Measurements from ENCODE around the gene PHTF2.

The PHTF2 gene

DNA sequence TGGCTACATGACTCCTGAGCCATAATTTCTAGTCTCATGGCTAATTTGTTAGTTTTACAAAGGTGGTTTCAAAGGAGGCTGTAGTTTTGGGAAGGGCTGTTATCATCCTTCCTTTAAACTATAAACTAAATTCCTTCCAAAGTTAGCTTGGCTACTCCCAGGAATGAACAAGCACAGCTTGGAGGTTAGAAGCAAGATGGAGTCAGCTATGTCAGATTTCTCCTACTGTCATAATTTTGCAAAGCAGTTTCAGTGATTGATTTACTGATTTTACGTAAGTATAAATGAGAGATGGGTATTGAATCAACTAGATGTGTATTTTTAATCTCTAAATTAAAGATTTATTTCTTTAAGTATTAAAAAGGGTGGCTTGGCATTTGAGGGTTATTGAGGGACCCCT, 79.9 kb downstream of the PHTF2 start:
- no peak overlapping the region for H3K4me3 ChIP-seq (ENCODE audit: low read depth, low read length)
- no peak overlapping the region for H3K27ac ChIP-seq (ENCODE audit: low read depth, low read length)
- no peaks in the 10 kb centered on the region for H3K4me1 ChIP-seq (ENCODE audit: control insufficient read depth, insufficient read depth, low read length)
- H3K27me3 ChIP-seq (ENCODE audit: control insufficient read depth, insufficient read depth, low read length) = no peaks in the 10 kb centered on the region
- H3K36me3 ChIP-seq (ENCODE audit: control insufficient read depth, insufficient read depth, low read length) = no peaks in the 10 kb centered on the region
- no peak overlapping the region for H3K9ac ChIP-seq (ENCODE audit: low read depth, low read length)
- no peaks in the 10 kb centered on the region for H3K9me3 ChIP-seq (ENCODE audit: control insufficient read depth, insufficient read depth, low read length)

- H3K9ac ChIP-seq (ENCODE audit: low read depth, low read length) = no peak overlapping the region
- H3K4me3 ChIP-seq (ENCODE audit: low read depth, low read length) = no peak overlapping the region
- H3K27me3 ChIP-seq (ENCODE audit: control insufficient read depth, insufficient read depth, low read length) = no peaks in the 10 kb centered on the region
- no peaks in the 10 kb centered on the region for H3K9me3 ChIP-seq (ENCODE audit: control insufficient read depth, insufficient read depth, low read length)
- no peak overlapping the region for H3K27ac ChIP-seq (ENCODE audit: low read depth, low read length)
- no peaks in the 10 kb centered on the region for H3K36me3 ChIP-seq (ENCODE audit: control insufficient read depth, insufficient read depth, low read length)
- no peaks in the 10 kb centered on the region for H3K4me1 ChIP-seq (ENCODE audit: control insufficient read depth, insufficient read depth, low read length)
Measured at GRCh38 chr7:77879272-77879671, 80.7 kb downstream of the PHTF2 start.

GRCh38 chr7:77881871-77882270, 83.3 kb downstream of the PHTF2 start:
- H3K27ac ChIP-seq (ENCODE audit: low read depth, low read length) = no peak overlapping the region
- H3K9me3 ChIP-seq (ENCODE audit: control insufficient read depth, insufficient read depth, low read length) = no peaks in the 10 kb centered on the region
- H3K27me3 ChIP-seq (ENCODE audit: control insufficient read depth, insufficient read depth, low read length) = no peaks in the 10 kb centered on the region
- H3K4me3 ChIP-seq (ENCODE audit: low read depth, low read length) = no peak overlapping the region
- no peak overlapping the region for H3K9ac ChIP-seq (ENCODE audit: low read depth, low read length)
- no peaks in the 10 kb centered on the region for H3K36me3 ChIP-seq (ENCODE audit: control insufficient read depth, insufficient read depth, low read length)
- H3K4me1 ChIP-seq (ENCODE audit: control insufficient read depth, insufficient read depth, low read length) = no peaks in the 10 kb centered on the region

DNA sequence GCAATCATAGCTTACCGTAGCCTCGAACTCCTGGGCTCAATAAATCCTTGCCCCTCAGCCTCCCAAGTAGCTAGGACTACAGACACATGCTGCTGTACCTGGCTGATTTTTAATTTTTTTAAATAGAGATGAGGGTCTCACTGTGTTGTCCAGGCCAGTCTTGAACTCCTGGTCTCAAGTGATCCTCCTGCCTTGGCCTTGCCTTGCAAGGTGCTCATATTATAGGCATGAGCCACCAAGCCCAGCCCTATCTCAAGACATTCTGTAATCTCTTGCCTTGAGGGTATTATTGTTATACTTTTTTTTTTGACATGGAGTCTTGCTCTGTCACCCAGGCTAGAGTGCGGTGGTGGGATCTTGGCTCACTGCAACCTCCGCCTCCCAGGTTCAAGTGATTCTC, 86.6 kb downstream of the PHTF2 start:
- no peaks in the 10 kb centered on the region for H3K9me3 ChIP-seq (ENCODE audit: control insufficient read depth, insufficient read depth, low read length)
- no peaks in the 10 kb centered on the region for H3K36me3 ChIP-seq (ENCODE audit: control insufficient read depth, insufficient read depth, low read length)
- H3K27ac ChIP-seq (ENCODE audit: low read depth, low read length) = no peak overlapping the region
- no peak overlapping the region for H3K9ac ChIP-seq (ENCODE audit: low read depth, low read length)
- H3K4me1 ChIP-seq (ENCODE audit: control insufficient read depth, insufficient read depth, low read length) = no peaks in the 10 kb centered on the region
- no peak overlapping the region for H3K4me3 ChIP-seq (ENCODE audit: low read depth, low read length)
- no peaks in the 10 kb centered on the region for H3K27me3 ChIP-seq (ENCODE audit: control insufficient read depth, insufficient read depth, low read length)

DNA sequence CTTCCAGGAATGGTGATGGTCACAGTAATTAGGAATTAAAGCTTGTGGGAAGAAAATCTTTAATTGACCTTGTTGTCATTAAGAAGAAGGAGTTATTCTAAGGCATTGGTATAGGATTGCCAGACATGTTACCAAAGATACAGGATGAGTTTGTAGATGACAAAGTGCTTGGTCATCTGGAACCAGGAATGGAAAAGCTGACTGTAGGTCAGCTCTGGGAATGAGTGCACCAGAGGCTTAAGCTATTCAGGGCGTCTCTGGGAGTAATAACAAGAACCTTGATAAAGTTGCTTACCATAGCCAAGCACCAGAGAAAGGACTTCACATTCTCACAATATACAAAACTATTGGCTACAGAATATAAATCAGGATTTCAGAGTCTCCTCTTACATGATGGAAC, 89.0 kb downstream of the PHTF2 start:
- Histone ChIP-seq H3K4me3 (ENCODE audit: low read depth, low read length) (no peak overlapping the region), H3K9me3 (ENCODE audit: control insufficient read depth, insufficient read depth, low read length) (no peaks in the 10 kb centered on the region), H3K36me3 (ENCODE audit: control insufficient read depth, insufficient read depth, low read length) (no peaks in the 10 kb centered on the region), H3K4me1 (ENCODE audit: control insufficient read depth, insufficient read depth, low read length) (no peaks in the 10 kb centered on the region), H3K27me3 (ENCODE audit: control insufficient read depth, insufficient read depth, low read length) (no peaks in the 10 kb centered on the region), H3K9ac (ENCODE audit: low read depth, low read length) (no peak overlapping the region), H3K27ac (ENCODE audit: low read depth, low read length) (no peak overlapping the region)

DNA sequence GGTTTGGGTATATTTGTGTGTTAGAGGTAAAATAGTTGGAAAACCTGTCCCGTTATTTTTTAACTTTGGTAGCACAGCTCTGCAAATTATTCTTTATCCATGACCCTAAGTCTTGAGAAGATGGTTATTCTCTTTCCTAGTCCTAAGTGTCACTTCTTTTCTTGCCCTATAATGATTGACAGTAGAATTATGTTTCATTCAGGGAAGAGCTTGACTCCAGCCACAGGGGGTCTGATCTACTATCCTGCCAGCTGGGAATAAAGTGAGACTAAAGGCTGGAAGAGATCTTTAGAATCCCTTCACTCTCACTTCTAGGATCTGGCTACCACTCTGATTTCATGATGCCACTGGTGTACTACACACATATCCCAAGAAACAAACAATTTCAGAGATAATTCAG, 90.4 kb downstream of the PHTF2 start:
- Histone ChIP-seq H3K4me3 (ENCODE audit: low read depth, low read length) (no peak overlapping the region), H3K36me3 (ENCODE audit: control insufficient read depth, insufficient read depth, low read length) (no peaks in the 10 kb centered on the region), H3K27ac (ENCODE audit: low read depth, low read length) (no peak overlapping the region)

DNA sequence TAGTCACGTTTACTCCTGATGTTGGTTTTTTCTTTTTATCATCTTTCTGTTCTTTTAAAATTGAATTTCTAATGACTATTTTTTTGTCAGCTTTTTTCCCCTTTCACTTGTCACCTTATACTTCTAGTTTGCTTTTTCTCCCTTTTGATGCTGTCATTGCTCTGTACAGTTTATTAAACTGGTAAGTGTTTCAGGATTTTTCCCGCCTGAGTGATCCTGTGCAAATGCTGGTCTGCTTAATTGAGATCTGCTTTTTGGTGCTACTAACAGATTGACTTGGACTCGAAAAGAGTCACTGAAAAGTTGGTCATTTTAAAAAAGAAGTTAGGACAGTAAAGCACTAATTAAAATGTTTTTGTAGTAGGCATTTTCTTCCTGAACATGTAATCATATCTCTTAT, 95.2 kb downstream of the PHTF2 start:
- H3K4me3 ChIP-seq (ENCODE audit: low read depth, low read length) = no peak overlapping the region
- H3K9ac ChIP-seq (ENCODE audit: low read depth, low read length) = no peak overlapping the region
- H3K9me3 ChIP-seq (ENCODE audit: control insufficient read depth, insufficient read depth, low read length) = no peaks in the 10 kb centered on the region
- H3K36me3 ChIP-seq (ENCODE audit: control insufficient read depth, insufficient read depth, low read length) = no peaks in the 10 kb centered on the region
- H3K27ac ChIP-seq (ENCODE audit: low read depth, low read length) = no peak overlapping the region
- H3K4me1 ChIP-seq (ENCODE audit: control insufficient read depth, insufficient read depth, low read length) = no peaks in the 10 kb centered on the region
- no peaks in the 10 kb centered on the region for H3K27me3 ChIP-seq (ENCODE audit: control insufficient read depth, insufficient read depth, low read length)

More for the DNA sequence above, 90.4 kb downstream of the PHTF2 start:
- Histone ChIP-seq H3K4me1 (ENCODE audit: control insufficient read depth, insufficient read depth, low read length) (no peaks in the 10 kb centered on the region), H3K9ac (ENCODE audit: low read depth, low read length) (no peak overlapping the region), H3K27me3 (ENCODE audit: control insufficient read depth, insufficient read depth, low read length) (no peaks in the 10 kb centered on the region), H3K9me3 (ENCODE audit: control insufficient read depth, insufficient read depth, low read length) (no peaks in the 10 kb centered on the region)

DNA sequence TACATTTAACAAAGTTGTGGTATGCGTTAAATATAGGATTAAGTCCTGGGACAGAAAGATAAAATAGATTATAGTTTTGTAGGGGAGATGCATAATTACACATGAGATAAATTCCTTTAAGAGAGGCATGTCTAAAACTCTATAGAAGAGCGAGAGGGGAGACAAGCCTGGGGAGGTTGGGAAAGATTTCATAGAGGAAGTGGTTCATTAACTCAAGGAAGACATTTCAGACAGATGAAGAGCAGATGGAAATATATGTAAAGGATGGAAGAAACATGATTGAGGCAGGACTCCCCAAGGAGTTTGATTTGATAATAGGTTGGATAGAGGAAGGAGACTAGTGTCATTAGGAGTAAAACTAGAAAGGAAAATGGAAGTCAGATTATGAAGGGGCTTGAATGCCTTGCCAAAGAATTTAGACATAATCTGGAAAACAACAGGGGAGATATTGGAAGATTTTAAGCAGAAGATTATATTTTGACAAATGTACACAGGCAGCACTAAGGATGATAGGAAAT, 96.1 kb downstream of the PHTF2 start:
- Histone ChIP-seq H3K27me3 (ENCODE audit: control insufficient read depth, insufficient read depth, low read length) (no peaks in the 10 kb centered on the region), H3K9ac (ENCODE audit: low read depth, low read length) (no peak overlapping the region), H3K9me3 (ENCODE audit: control insufficient read depth, insufficient read depth, low read length) (no peaks in the 10 kb centered on the region), H3K36me3 (ENCODE audit: control insufficient read depth, insufficient read depth, low read length) (no peaks in the 10 kb centered on the region), H3K4me3 (ENCODE audit: low read depth, low read length) (no peak overlapping the region), H3K4me1 (ENCODE audit: control insufficient read depth, insufficient read depth, low read length) (no peaks in the 10 kb centered on the region), H3K27ac (ENCODE audit: low read depth, low read length) (no peak overlapping the region)

DNA sequence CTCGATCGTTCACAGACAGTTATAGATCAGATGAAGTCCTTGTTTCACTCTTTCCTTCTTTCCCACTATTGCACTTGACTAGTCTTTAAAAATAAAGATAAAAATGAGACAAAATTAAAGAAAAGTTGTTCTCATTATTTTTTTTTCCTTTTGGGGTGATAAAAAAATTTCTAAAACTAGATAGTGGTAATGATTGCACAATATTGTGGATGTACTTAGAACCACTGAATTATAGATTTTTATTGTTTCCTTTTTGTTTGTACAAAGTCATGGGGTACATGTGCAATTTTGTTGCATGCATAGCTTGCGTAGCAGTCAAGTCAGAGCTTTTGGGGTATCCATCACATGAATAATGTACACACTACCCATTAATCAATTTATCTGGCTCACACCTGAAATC, 97.3 kb downstream of the PHTF2 start:
- Histone ChIP-seq H3K27me3 (ENCODE audit: control insufficient read depth, insufficient read depth, low read length) (no peaks in the 10 kb centered on the region), H3K36me3 (ENCODE audit: control insufficient read depth, insufficient read depth, low read length) (no peaks in the 10 kb centered on the region), H3K4me1 (ENCODE audit: control insufficient read depth, insufficient read depth, low read length) (no peaks in the 10 kb centered on the region)

DNA sequence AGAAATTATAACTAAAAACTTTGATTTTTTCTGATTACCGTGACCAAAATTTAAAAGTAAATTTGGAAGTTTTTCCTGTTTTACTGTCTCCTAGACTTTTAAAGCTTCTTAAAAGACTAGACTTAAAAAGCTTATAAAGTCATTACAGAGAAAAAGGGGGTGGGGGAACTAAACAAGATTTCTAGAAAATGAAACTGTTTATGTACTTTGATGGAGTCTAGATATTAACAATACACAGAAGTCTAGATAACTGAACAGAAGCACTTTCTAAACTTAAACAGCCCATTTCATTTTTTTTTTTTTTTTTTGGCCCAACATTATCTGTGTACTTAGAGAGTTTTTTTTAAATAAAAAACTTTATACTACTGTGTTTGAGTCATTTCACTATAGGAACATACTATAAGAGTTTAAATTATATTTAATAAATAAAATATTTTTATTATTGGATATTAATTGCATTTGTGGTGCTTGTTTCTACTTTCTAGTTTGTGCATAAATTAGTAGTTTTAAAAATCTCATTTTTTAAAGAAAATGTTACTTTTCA, 98.5 kb downstream of the PHTF2 start:
- Histone ChIP-seq H3K36me3 (ENCODE audit: control insufficient read depth, insufficient read depth, low read length) (no peaks in the 10 kb centered on the region), H3K27ac (ENCODE audit: low read depth, low read length) (no peak overlapping the region), H3K9ac (ENCODE audit: low read depth, low read length) (no peak overlapping the region), H3K4me3 (ENCODE audit: low read depth, low read length) (no peak overlapping the region), H3K27me3 (ENCODE audit: control insufficient read depth, insufficient read depth, low read length) (no peaks in the 10 kb centered on the region), H3K9me3 (ENCODE audit: control insufficient read depth, insufficient read depth, low read length) (no peaks in the 10 kb centered on the region), H3K4me1 (ENCODE audit: control insufficient read depth, insufficient read depth, low read length) (no peaks in the 10 kb centered on the region)

More for the DNA sequence above, 97.3 kb downstream of the PHTF2 start:
- no peak overlapping the region for H3K4me3 ChIP-seq (ENCODE audit: low read depth, low read length)
- H3K27ac ChIP-seq (ENCODE audit: low read depth, low read length) = no peak overlapping the region
- H3K9ac ChIP-seq (ENCODE audit: low read depth, low read length) = no peak overlapping the region
- H3K9me3 ChIP-seq (ENCODE audit: control insufficient read depth, insufficient read depth, low read length) = no peaks in the 10 kb centered on the region

DNA sequence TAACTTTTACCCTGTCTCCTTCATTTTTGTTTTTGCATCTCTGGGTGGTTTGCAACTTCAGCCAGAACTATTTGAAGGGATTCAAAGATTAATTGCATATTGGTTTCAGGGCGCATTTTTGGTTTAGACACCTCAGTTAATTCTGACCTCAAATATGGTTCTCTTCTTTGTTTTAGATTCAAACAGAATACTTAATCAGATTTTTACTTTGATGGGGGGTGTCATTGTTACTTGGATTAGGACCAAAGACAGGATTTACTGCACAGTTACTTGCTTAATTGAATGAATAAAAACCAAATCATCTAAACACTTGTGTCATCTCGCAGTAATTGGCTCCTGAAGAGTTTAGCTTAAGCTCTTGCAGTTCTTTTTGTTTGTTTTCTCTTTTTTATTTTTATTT, 100.9 kb downstream of the PHTF2 start:
- no peak overlapping the region for H3K4me3 ChIP-seq (ENCODE audit: low read depth, low read length)
- H3K27ac ChIP-seq (ENCODE audit: low read depth, low read length) = no peak overlapping the region
- H3K4me1 ChIP-seq (ENCODE audit: control insufficient read depth, insufficient read depth, low read length) = no peaks in the 10 kb centered on the region
- no peaks in the 10 kb centered on the region for H3K9me3 ChIP-seq (ENCODE audit: control insufficient read depth, insufficient read depth, low read length)
- H3K9ac ChIP-seq (ENCODE audit: low read depth, low read length) = no peak overlapping the region
- no peaks in the 10 kb centered on the region for H3K36me3 ChIP-seq (ENCODE audit: control insufficient read depth, insufficient read depth, low read length)
- H3K27me3 ChIP-seq (ENCODE audit: control insufficient read depth, insufficient read depth, low read length) = no peaks in the 10 kb centered on the region

DNA sequence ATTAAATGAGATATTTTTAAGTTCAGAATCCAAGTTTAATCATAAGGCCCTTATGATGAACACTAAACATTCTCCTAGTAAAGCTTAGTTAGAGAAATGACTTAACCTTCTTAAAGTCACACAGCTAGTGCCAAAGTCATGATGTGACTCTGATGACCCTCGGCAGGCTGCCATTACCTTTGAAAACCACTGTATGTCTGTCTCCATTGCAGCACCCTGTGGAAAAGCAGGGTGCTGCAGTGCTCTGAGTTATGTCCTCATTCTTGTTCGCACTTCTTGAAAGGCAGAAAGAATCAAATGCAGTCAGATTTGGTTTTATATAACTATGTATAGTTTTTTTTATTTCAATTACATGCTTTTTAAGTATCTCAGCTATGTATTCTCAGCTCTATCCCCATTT, 105.0 kb downstream of the PHTF2 start:
- Histone ChIP-seq H3K27ac (ENCODE audit: low read depth, low read length) (no peak overlapping the region), H3K9ac (ENCODE audit: low read depth, low read length) (no peak overlapping the region), H3K4me3 (ENCODE audit: low read depth, low read length) (no peak overlapping the region), H3K4me1 (ENCODE audit: control insufficient read depth, insufficient read depth, low read length) (no peaks in the 10 kb centered on the region), H3K27me3 (ENCODE audit: control insufficient read depth, insufficient read depth, low read length) (no peaks in the 10 kb centered on the region), H3K36me3 (ENCODE audit: control insufficient read depth, insufficient read depth, low read length) (no peaks in the 10 kb centered on the region), H3K9me3 (ENCODE audit: control insufficient read depth, insufficient read depth, low read length) (no peaks in the 10 kb centered on the region)

Measured in HUES48 (cell line).